H1 (cell line): ENCODE data around the gene WNT2. TPM values are rescaled to one million over a fixed set of nuclear protein-coding genes. Genes with fewer than 3 reads are reported as not detected.

ENCODE experiments used
- CTCF ChIA-PET: fragments of 300-600 bp; sonication (Branson Sonifier 250); formaldehyde crosslinking; loops from one replicate; lab custom pipeline; 2021; ENCODE audit not compliant: partially characterized antibody; lab: Charles Lee
- POLR2A ChIA-PET: fragments of 300-600 bp; sonication (Branson Sonifier 250); formaldehyde crosslinking; loops from one replicate; lab custom pipeline; 2021; ENCODE audit warnings: inconsistent platforms; ENCODE audit not compliant: partially characterized antibody; lab: Charles Lee
- DNase-seq, 2 experiments: peaks; one replicate each; pipeline versions ENCODE4 v3.0.0 to v3.0.0-alpha.2; 2010 to 2022; ENCODE audit warnings: low spot score in 2 of 2, low read depth in 1 of 2, mixed read lengths in 1 of 2
- FAIRE-seq: peaks from 2 replicates; lab custom pipeline; 2011; peaks lifted over from hg19 to GRCh38; lab: Jason Lieb, UNC
- H2AFZ ChIP-seq: 2 replicates; pipeline ENCODE4 v1.8.1; 2012; ENCODE audit warnings: low read length, inconsistent platforms
- H2AK5ac ChIP-seq: 2 replicates; pipeline ENCODE4 v1.6.1; 2013; ENCODE audit warnings: low read depth, low read length
- H2BK120ac ChIP-seq: replicated peaks from 2 replicates; pipeline ENCODE3; 2013; ENCODE audit warnings: low read depth, low read length, inconsistent platforms
- H2BK12ac ChIP-seq: 2 replicates; pipeline ENCODE4 v1.6.1; 2013; ENCODE audit warnings: low read depth, low read length
- H2BK15ac ChIP-seq: 2 replicates; pipeline ENCODE4 v1.6.1; 2013; ENCODE audit warnings: low read length
- H2BK20ac ChIP-seq: 2 replicates; pipeline ENCODE4 v1.6.1; 2013; ENCODE audit warnings: low read length
- H2BK5ac ChIP-seq: 2 replicates; pipeline ENCODE4 v1.6.1; 2013; ENCODE audit warnings: low read depth, low read length
- H3K14ac ChIP-seq: 2 replicates; pipeline ENCODE4 v1.6.1; 2013; ENCODE audit warnings: inconsistent platforms; ENCODE audit not compliant: insufficient read length
- H3K18ac ChIP-seq: 2 replicates; pipeline ENCODE4 v1.6.1; 2013; ENCODE audit warnings: low read length; ENCODE audit errors: extremely low read depth
- H3K23ac ChIP-seq: 2 replicates; pipeline ENCODE4 v1.6.1; 2013; ENCODE audit warnings: inconsistent platforms; ENCODE audit not compliant: insufficient read length
- H3K23me2 ChIP-seq: 2 replicates; pipeline ENCODE4 v1.6.1; 2013; ENCODE audit warnings: low read depth, low read length
- H3K27ac ChIP-seq: 2 replicates; pipeline ENCODE4 v1.6.1; 2011; ENCODE audit warnings: low read depth, low read length, inconsistent platforms
- H3K27me3 ChIP-seq, 4 experiments: replicated peaks in 1 of 4; 1 replicate in 1 of 4; 2 replicates in 3 of 4; pipeline versions ENCODE4 v1.6.1 to v1.8.1; 2011 to 2013; ENCODE audit warnings: low read length in 3 of 4, mild to moderate bottlenecking in 3 of 4, inconsistent platforms in 2 of 4, mixed read lengths in 2 of 4, moderate library complexity in 1 of 4; ENCODE audit not compliant: control insufficient read depth in 3 of 4, insufficient read depth in 3 of 4; ENCODE audit errors: extremely low read depth in 1 of 4
- H3K36me3 ChIP-seq, 4 experiments: 2 replicates each; pipeline versions ENCODE4 v1.6.1 to v1.8.1; 2011 to 2013; ENCODE audit warnings: mild to moderate bottlenecking in 4 of 4, low read length in 3 of 4, moderate library complexity in 2 of 4, control low read depth in 1 of 4, inconsistent platforms in 1 of 4; ENCODE audit not compliant: insufficient read depth in 4 of 4, control insufficient read depth in 2 of 4
- H3K4ac ChIP-seq: replicated peaks from 2 replicates; pipeline ENCODE3; 2013; ENCODE audit warnings: low read length, low read depth, mixed read lengths, inconsistent platforms; ENCODE audit not compliant: insufficient read length
- H3K4me1 ChIP-seq, 4 experiments: replicated peaks in 1 of 4; 1 replicate in 1 of 4; 2 replicates in 3 of 4; pipeline versions ENCODE4 v1.6.1 to v1.8.1; 2011 to 2013; ENCODE audit warnings: low read length in 3 of 4, inconsistent platforms in 2 of 4, mixed read lengths in 1 of 4; ENCODE audit not compliant: insufficient read depth in 4 of 4, control insufficient read depth in 3 of 4
- H3K4me2 ChIP-seq, 2 experiments: 2 replicates each; pipeline versions ENCODE4 v1.6.1 to v1.8.1; 2011 to 2013; ENCODE audit warnings: low read depth in 2 of 2, low read length in 2 of 2, control low read depth in 1 of 2, inconsistent platforms in 1 of 2, mild to moderate bottlenecking in 1 of 2; ENCODE audit not compliant: insufficient read depth in 1 of 2
- H3K4me3 ChIP-seq, 4 experiments: fragments of 200-600, 300-600 bp in 1 of 4; sonication (generic), shearing (Covaris generic), sonication (Bioruptor Twin) in 1 of 4; 2 replicates each; pipeline versions ENCODE4 v1.5.1 to v1.8.1; 2011 to 2016; ENCODE audit warnings: low read length in 4 of 4, low read depth in 3 of 4, control low read depth in 2 of 4, inconsistent platforms in 2 of 4, mild to moderate bottlenecking in 2 of 4, mixed read lengths in 1 of 4, moderate library complexity in 1 of 4; ENCODE audit not compliant: insufficient read depth in 2 of 4; ENCODE audit errors: extremely low read depth in 1 of 4
- H3K56ac ChIP-seq: replicated peaks from 2 replicates; pipeline ENCODE3; 2013; ENCODE audit warnings: low read depth, mild to moderate bottlenecking, mixed read lengths, low read length, inconsistent platforms; ENCODE audit not compliant: insufficient read length
- H3K79me1 ChIP-seq: 2 replicates; pipeline ENCODE4 v1.6.1; 2013; ENCODE audit warnings: low read depth, low read length, control low read depth
- H3K79me2 ChIP-seq, 2 experiments: 2 replicates each; pipeline versions ENCODE4 v1.6.1 to v1.8.1; 2012 to 2013; ENCODE audit warnings: low read length in 2 of 2, mild to moderate bottlenecking in 2 of 2, inconsistent platforms in 1 of 2; ENCODE audit not compliant: insufficient read depth in 2 of 2, control insufficient read depth in 1 of 2
- H3K9ac ChIP-seq, 4 experiments: replicated peaks in 1 of 4; 1 replicate in 1 of 4; 2 replicates in 3 of 4; pipeline versions ENCODE4 v1.6.1 to v1.8.1; 2011 to 2013; ENCODE audit warnings: low read depth in 3 of 4, low read length in 3 of 4, control low read depth in 2 of 4, mild to moderate bottlenecking in 2 of 4, moderate library complexity in 2 of 4, inconsistent platforms in 1 of 4; ENCODE audit errors: extremely low read depth in 1 of 4
- H3K9me3 ChIP-seq, 2 experiments: 2 replicates each; pipeline versions ENCODE4 v1.6.1 to v1.8.1; 2012 to 2013; ENCODE audit warnings: mild to moderate bottlenecking in 2 of 2, moderate library complexity in 2 of 2, control low read depth in 1 of 2, inconsistent platforms in 1 of 2, low read depth in 1 of 2, low read length in 1 of 2, mixed read lengths in 1 of 2; ENCODE audit not compliant: insufficient read depth in 2 of 2
- H4K20me1 ChIP-seq, 2 experiments: replicated peaks in 1 of 2; 2 replicates each; pipeline versions ENCODE3 to v1.8.1; 2011 to 2013; ENCODE audit warnings: inconsistent platforms in 2 of 2, low read length in 2 of 2, mild to moderate bottlenecking in 1 of 2; ENCODE audit not compliant: insufficient read depth in 2 of 2, control insufficient read depth in 1 of 2
- H4K5ac ChIP-seq: 2 replicates; pipeline ENCODE4 v1.6.1; 2013; ENCODE audit warnings: low read length, low read depth, mixed read lengths, inconsistent platforms; ENCODE audit not compliant: insufficient read length
- H4K8ac ChIP-seq: 2 replicates; pipeline ENCODE4 v1.8.0; 2013; ENCODE audit warnings: mild to moderate bottlenecking, moderate library complexity, low read length, inconsistent platforms; ENCODE audit not compliant: insufficient read depth; ENCODE audit errors: extremely low read depth
- H4K91ac ChIP-seq: replicated peaks from 2 replicates; pipeline ENCODE3; 2013; ENCODE audit warnings: low read length, mixed read lengths, inconsistent platforms; ENCODE audit not compliant: insufficient read length
- CBX8 ChIP-seq: fragments of 300-800, 300-1000 bp; sonication (generic); IDR thresholded peaks from 2 replicates; pipeline ENCODE4 v1.7.1; 2016; ENCODE audit warnings: low read depth, low read length, borderline replicate concordance
- CEBPB ChIP-seq: IDR thresholded peaks from 2 replicates; pipeline ENCODE4 v1.6.1; 2012; ENCODE audit warnings: low read depth, low read length
- CHD1 ChIP-seq: IDR thresholded peaks from 2 replicates; pipeline ENCODE4 v1.6.1; 2012; ENCODE audit warnings: low read depth, low read length, improper control_type of control experiment
- HDAC6 ChIP-seq: IDR thresholded peaks from one replicate; pipeline ENCODE4 v1.7.1; 2012; ENCODE audit warnings: low read depth, mild to moderate bottlenecking, inconsistent platforms, low read length, moderate library complexity
- MAX ChIP-seq: IDR thresholded peaks from 2 replicates; pipeline ENCODE4 v1.6.1; 2012; ENCODE audit warnings: inconsistent platforms
- NANOG ChIP-seq: IDR thresholded peaks from 2 replicates; pipeline ENCODE4 v1.6.1; 2011; ENCODE audit warnings: low read length, low read depth, mild to moderate bottlenecking, inconsistent platforms; ENCODE audit not compliant: insufficient read depth, poor library complexity, severe bottlenecking
- NRF1 ChIP-seq: IDR thresholded peaks from 2 replicates; pipeline ENCODE4 v1.6.1; 2011; ENCODE audit warnings: mild to moderate bottlenecking, low read depth, low read length, improper control_type of control experiment
- PHF8 ChIP-seq: fragments of 200-600 bp; sonication (generic); conservative IDR thresholded peaks from 2 replicates; pipeline ENCODE4 v1.7.1; 2012; ENCODE audit warnings: low read depth, mild to moderate bottlenecking, inconsistent platforms, low read length, moderate library complexity
- POLR2A ChIP-seq, 2 experiments: IDR thresholded peaks; 1 replicate in 1 of 2; 2 replicates in 1 of 2; pipeline ENCODE4 v1.6.1; 2011; ENCODE audit warnings: low read depth in 2 of 2, low read length in 2 of 2, mild to moderate bottlenecking in 2 of 2; ENCODE audit errors: control extremely low read depth in 1 of 2
- POU5F1 ChIP-seq: IDR thresholded peaks from 2 replicates; pipeline ENCODE4 v1.6.1; 2011; ENCODE audit warnings: low read depth, mild to moderate bottlenecking, low read length, moderate library complexity
- SIRT6 ChIP-seq: IDR thresholded peaks from one replicate; pipeline ENCODE4 v1.7.1; 2012; ENCODE audit warnings: low read length, inconsistent platforms
- TAF7 ChIP-seq: optimal IDR thresholded peaks from 2 replicates; pipeline ENCODE3; 2011; ENCODE audit warnings: low read depth, mild to moderate bottlenecking, inconsistent platforms, low read length, moderate library complexity, borderline replicate concordance
- WGBS, 2 experiments: shearing (Covaris generic) in 1 of 2; methylation state at CpG; one replicate each; pipeline versions ENCODE4 v1.1.6 to v1.1.7; 2013 to 2015; ENCODE audit warnings: low lambda C conversion rate in 2 of 2, mixed read lengths in 2 of 2, inconsistent platforms in 1 of 2, low coverage in 1 of 2, missing lambda C conversion rate in 1 of 2; ENCODE audit not compliant: insufficient replicate concordance in 2 of 2, insufficient coverage in 1 of 2, insufficient read length in 1 of 2; ENCODE audit errors: extremely low coverage in 1 of 2, missing lambda C conversion rate in 1 of 2; 5-methylcytosine and 5-hydroxymethylcytosine counted together
- polyA plus RNA-seq, 7 experiments: library from polyadenylated mRNA; depleted of rRNA in 3 of 7; stranded (reverse) in 5 of 7; unstranded in 2 of 7; fragments of >200 nt in 5 of 7; fragments of 200-250 nt in 2 of 7; gene quantifications; 1 replicate in 5 of 7; 2 replicates in 1 of 7; 4 replicates in 1 of 7; pipeline versions ENCODE4 v1.2.1 to v1.2.3, GENCODE V29; 2011 to 2013; ENCODE audit warnings: missing spikeins in 2 of 7, mixed read lengths in 2 of 7
- total RNA-seq: library from RNA; stranded (reverse); fragmentation: NEBNext Ultra II Directional; extraction: Animal tissue kit (Norgen Biotek cat#: 25700); gene quantifications from 2 replicates; pipeline ENCODE4 v1.2.1, GENCODE V29; 2021

WNT2 gene
- total and polyA plus RNA-seq, 2 of the 8 experiments (the other 6 are each of a cell fraction or from before 2014, with no cell fraction given): not detected

DNA sequence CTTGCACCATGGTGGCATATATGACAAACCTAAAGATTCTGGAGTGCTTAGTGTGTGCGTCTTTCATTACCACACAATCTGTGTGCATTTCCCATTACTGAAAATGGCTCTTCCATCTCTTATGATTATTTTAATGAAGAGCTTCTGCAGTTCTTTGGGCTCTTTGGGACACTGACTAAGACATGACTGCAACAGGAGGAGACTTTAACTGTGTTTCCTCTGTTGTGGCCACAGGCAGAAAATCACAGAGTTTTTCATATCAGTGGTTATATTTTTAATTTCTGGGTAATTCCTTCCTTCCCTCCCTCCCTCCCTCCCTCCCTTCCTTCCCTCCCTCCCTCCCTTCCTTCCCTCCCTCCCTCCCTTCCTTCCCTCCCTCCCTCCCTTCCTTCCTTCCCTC, 58.1 kb downstream of the WNT2 start:
- no peak overlapping the region for H2BK20ac ChIP-seq
- no peak overlapping the region for H2AK5ac ChIP-seq
- no peak overlapping the region for H4K8ac ChIP-seq
- ChIA-PET CTCF (no interaction called here), POLR2A (no interaction called here)
- H3K56ac ChIP-seq: no peak overlapping the region
- no peaks in the 10 kb centered on the region for H3K79me1 ChIP-seq
- no peak overlapping the region for H4K5ac ChIP-seq
- no peak overlapping the region for H3K18ac ChIP-seq
- DNase-seq (no peak), FAIRE-seq (no peak)
- no peaks in the 10 kb centered on the region for H3K9me3 ChIP-seq
- no peak overlapping the region for H3K27ac ChIP-seq
- H2BK15ac ChIP-seq: no peak overlapping the region
- H3K4me2 ChIP-seq: no peak overlapping the region
- no peak overlapping the region for H3K4me3 ChIP-seq
- no peak overlapping the region for H3K9ac ChIP-seq
- H3K79me2 ChIP-seq: no peaks in the 10 kb centered on the region
- WGBS, 2 experiments: 100% methylated on average over 1 of the region's 1 CpG; no CpG with 5 or more reads in 1 of the 2 experiments
- H3K23me2 ChIP-seq: no peaks in the 10 kb centered on the region
- H4K20me1 ChIP-seq: no peaks in the 10 kb centered on the region
- no peak overlapping the region for H2AFZ ChIP-seq
- no peaks in the 10 kb centered on the region for H3K27me3 ChIP-seq
- no peak overlapping the region for H3K23ac ChIP-seq
- no peak overlapping the region for H2BK5ac ChIP-seq
- no peaks in the 10 kb centered on the region for H3K4me1 ChIP-seq
- no peak overlapping the region for H2BK12ac ChIP-seq
- no peak overlapping the region for H3K14ac ChIP-seq
- no peak overlapping the region for H4K91ac ChIP-seq
- no peak overlapping the region for H2BK120ac ChIP-seq
- H3K4ac ChIP-seq: no peak overlapping the region
- TF ChIP-seq CHD1 (no peak), NANOG (no peak), SIRT6 (no peak), PHF8 (no peak), POU5F1 (no peak), MAX (no peak), NRF1 (no peak), TAF7 (no peak), HDAC6 (no peak), CBX8 (no peak), CEBPB (no peak), POLR2A (IDR thresholded peaks at IDR 0.05; ENCODE audit: control extremely low read depth in 1 of 2, low read depth in 2 of 2, low read length in 2 of 2) (no peak)
- no peaks in the 10 kb centered on the region for H3K36me3 ChIP-seq
